ENCODE results near the gene LRMDA.

The LRMDA gene

GRCh38 chr10:75460059-75460458 lies 28.6 kb downstream of the LRMDA start:
- TF ChIP-seq CTCF (IDR thresholded peaks at IDR 0.05; ENCODE audit: borderline replicate concordance, insufficient read depth, low read depth, low read length) = no peak
- no peak overlapping the region for H3K4me3 ChIP-seq (ENCODE audit: low read depth, low read length)

- H3K4me3 ChIP-seq (ENCODE audit: low read depth, low read length) = no peak overlapping the region
- no peak for TF ChIP-seq CTCF (IDR thresholded peaks at IDR 0.05; ENCODE audit: borderline replicate concordance, insufficient read depth, low read depth, low read length)
Measured at GRCh38 chr10:75461672-75462649, 30.5 kb downstream of the LRMDA start.

- H3K4me3 ChIP-seq (ENCODE audit: low read depth, low read length) = no peak overlapping the region
- TF ChIP-seq CTCF (IDR thresholded peaks at IDR 0.05; ENCODE audit: borderline replicate concordance, insufficient read depth, low read depth, low read length) = no peak
Measured at GRCh38 chr10:75462865-75463264, 31.4 kb downstream of the LRMDA start.

GRCh38 chr10:75464478-75465449 lies 33.3 kb downstream of the LRMDA start:
- TF ChIP-seq CTCF (IDR thresholded peaks at IDR 0.05; ENCODE audit: borderline replicate concordance, insufficient read depth, low read depth, low read length) = no peak
- H3K4me3 ChIP-seq (ENCODE audit: low read depth, low read length) = no peak overlapping the region

- no peak overlapping the region for H3K4me3 ChIP-seq (ENCODE audit: low read depth, low read length)
- TF ChIP-seq CTCF (IDR thresholded peaks at IDR 0.05; ENCODE audit: borderline replicate concordance, insufficient read depth, low read depth, low read length) = no peak
Measured at GRCh38 chr10:75465450-75465827, 34.0 kb downstream of the LRMDA start.

GRCh38 chr10:75466001-75466400 lies 34.6 kb downstream of the LRMDA start:
- H3K4me3 ChIP-seq (ENCODE audit: low read depth, low read length) = no peak overlapping the region
- TF ChIP-seq CTCF (IDR thresholded peaks at IDR 0.05; ENCODE audit: borderline replicate concordance, insufficient read depth, low read depth, low read length) = no peak
